GM18519 (cell line): ENCODE results near the gene NGDN.
"Not testable (repeated sequence)": the region's sequence is repeated elsewhere in the genome, so short reads cannot be mapped to it uniquely, and the experiment has no call there.

Experiments
- ATAC-seq: cut with Tn5 transposase; IDR thresholded peaks from one replicate; pipeline ENCODE4 v1.9.1; 2021; ENCODE audit warnings: mild to moderate bottlenecking, moderate library complexity; ENCODE audit not compliant: unreplicated experiment, low FRiP score

NGDN gene

DNA sequence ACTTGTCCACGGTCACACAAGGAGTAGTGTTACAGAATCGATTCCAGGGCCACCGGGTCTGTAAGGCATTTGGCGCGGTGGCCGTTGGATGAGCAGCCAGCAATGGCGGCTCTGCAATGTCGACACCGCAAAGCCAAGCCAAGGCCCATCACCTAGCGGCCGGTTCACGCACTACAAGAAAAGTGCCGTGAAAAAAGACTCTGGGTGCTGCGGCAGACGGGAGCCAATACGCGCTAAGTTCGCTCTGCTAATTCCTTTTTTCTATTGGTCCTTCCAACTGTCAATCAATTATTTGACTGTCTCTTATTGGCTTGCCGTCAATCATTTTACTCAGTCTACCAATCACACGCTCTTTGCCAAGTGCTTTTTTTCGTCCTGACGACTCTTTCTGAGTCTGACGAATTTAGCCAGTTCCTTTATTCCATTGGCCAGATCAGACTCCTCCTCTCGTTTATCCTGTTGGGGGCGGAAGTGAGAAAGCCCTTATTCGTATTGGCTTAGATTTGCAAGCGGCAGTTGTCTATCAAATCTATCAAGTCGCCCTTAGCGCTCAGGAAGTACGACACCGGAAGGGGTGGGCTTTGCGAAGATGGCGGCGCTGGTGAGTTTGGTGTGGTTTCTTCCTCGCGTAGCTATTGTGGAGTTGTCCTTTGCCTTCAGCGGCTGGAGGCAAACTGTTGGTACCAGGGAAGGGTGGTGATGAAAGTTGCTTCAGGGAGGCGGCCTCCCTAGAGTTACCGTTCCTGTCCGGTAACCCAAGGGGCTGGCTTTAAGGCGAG is at the start of gene NGDN:
TSS of gene NGDN (plus strand) at position 577 of the 779 bp plus-strand sequence. CDS start at position 590, 13 bp downstream.
- peak; percentile 93 for ATAC-seq

- ATAC-seq = no peak
Measured at GRCh38 chr14:23421594-23421993, 47.9 kb upstream of the NGDN start.

DNA sequence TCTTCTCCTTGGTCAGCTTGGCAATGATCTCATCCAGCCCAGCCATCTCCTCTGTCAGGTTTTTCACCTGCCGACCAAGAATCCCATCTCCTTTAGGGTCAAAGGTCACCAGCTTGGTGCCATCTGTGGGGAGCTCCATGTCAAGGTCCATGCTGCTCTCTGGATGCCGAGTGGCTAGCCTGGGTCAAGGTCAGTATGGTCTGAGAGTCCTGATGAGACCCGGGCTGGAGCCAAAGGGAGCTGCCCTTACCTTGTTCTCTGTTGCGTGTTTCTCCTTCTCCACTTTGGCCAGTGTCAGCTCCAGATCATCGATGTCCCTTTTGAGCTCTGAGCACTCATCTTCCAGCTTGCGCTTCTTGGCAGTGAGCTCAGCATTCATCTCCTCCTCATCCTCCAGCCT is 45.8 kb upstream of the NGDN start:
- no peak for ATAC-seq

- ATAC-seq = no peak
Measured at GRCh38 chr14:23425169-23425568, 44.3 kb upstream of the NGDN start.

DNA sequence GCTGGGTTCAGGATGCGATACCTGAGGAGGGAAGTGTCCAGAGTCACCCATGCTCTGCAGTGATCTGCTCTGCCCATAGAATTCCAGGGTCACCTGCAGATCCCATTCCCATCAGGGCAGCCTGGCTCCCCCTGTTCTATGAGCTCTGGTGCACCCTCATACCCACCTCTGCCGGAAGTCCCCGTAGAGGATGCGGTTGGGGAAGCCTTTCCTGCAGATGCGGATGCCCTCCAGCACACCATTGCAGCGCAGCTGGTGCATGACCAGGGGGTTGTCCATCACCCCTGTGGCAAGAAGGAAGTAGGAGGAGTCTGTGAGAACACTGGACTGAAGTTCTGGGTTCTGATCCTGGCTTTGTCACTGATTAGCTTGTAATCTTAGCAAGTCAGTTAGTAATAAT is 43.7 kb upstream of the NGDN start:
- ATAC-seq = not testable (repeated sequence)

DNA sequence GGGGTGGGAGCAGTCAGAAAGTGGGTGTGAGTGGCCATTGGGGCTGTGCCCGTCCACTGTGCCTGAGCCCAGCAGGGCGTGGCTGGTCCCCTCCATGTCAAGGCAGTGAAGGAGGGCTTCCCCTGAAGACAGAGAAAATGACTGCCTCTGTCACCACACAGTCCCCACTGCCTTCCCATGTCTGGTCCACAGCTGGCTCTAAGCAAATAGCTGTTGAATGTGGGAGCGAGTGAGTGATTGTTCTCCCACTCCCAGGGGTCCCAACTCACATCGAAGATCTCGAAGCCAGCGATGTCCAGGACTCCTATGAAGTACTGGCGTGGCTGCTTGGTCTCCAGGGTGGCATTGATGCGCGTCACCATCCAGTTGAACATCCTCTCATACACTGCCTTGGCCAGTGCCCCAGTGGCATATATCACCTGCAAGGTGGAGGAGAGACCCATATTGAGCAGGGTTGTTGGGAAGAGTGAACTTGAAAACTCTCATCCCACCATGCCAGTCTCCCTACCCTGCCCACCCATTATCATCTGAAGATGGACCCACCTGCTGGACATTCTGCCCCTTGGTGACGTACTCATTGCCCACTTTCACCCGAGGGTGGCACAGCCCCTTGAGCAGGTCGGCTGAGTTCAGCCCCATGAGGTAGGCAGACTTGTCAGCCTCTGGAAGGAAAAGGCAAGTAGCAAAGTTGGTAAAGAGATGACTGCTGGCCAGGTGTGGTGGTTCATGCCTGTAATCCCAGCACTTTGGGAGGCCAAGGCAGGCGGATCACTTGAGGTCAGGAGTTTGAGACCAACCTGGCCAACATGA is 40.6 kb upstream of the NGDN start:
- ATAC-seq = no peak

DNA sequence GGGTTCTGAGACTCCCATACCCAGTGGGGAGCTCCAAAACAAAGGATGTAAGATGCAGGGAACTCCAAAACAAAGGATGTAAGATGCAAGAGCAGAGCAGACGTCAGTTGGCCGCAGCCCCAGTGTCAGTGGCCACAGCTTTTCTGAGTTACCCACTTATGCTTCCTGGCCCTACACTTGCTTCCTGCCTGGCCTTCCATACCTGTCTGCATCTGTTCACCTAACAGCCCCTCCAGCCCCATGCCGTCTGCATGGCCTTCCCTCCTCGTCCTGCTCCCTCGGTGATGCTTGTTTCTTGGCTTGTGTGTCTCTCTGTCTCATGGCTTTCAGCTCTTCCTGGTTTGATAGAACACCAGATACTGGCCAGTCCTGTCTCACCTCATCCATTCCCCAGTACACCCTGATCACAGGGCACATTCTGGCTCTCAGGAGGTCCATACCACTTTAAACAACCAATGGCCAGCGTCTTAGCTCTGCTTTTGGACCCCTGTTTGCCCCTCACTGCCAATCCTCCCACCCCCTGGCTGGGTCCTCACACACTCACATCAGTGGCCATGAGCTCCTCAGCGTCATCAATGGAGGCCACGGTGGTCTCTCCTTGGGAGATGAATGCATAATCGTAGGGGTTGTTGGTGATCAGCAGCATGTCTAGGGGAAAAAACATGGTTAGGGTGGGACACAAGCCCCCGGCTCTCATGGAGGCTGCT is 39.3 kb upstream of the NGDN start:
- no peak for ATAC-seq

- ATAC-seq = no peak
Measured at GRCh38 chr14:23430723-23431085, 38.8 kb upstream of the NGDN start.

- no peak for ATAC-seq
Measured at GRCh38 chr14:23431486-23431885, 38.0 kb upstream of the NGDN start.

DNA sequence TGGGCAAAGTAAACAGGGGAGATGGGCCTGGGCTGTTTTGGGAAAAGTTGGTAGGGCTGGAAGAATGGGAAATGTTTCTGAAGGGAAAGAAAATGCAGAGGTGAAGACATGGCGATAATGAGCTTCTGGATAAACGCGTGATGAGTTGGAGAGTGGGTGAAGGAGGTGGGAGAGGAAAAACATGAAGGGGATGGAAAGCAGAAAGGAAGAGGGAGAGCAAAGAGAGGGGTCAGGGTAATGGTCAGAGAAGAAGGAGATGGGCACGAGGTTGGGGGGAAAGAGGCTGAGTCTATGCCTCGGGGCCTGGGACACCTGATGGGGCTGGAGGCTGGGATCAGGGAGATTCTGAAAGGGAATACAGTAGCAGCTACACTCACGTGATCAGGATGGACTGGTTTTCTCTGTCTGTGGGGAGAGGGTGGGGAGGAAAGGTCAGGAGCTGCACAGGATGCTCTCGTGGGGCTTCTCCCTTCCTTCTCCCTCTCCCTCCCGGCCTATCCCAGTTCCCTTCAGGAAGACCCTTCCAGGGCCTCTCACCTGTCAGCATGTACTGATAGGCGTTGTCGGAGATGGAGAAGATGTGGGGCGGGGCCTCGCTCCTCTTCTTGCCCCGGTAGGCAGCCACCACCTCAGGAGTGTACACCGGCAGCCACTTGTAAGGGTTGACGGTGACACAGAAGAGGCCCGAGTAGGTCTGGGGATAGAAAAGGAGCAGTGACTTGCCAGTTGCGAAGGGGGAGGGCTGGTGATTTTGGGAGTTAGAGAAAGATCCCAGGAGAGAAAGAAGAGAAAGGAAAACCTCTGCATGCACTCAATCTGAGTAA is 37.2 kb upstream of the NGDN start:
- ATAC-seq = no peak

DNA sequence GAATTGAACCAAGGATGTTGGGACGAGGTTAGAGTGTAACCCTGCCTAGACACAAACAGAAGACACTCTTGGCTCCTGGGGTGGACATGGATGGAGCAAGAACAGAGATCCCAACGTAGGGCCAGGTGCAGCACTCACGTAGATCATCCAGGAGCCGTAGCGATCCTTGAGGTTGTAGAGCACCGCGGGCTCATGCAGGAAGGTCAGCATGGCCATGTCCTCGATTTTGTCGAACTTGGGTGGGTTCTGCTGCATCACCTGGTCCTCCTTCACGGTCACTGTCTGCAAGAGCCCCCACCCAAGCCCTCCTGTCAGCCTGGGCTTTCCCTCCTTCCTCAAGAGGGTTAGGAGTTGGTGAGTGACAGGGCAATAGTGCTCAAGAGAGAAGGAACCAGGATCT is 36.6 kb upstream of the NGDN start:
- no peak for ATAC-seq

GRCh38 chr14:23433457-23433856 is 36.0 kb upstream of the NGDN start:
- no peak for ATAC-seq

GRCh38 chr14:23434488-23435222 is 34.8 kb upstream of the NGDN start:
- no peak for ATAC-seq

DNA sequence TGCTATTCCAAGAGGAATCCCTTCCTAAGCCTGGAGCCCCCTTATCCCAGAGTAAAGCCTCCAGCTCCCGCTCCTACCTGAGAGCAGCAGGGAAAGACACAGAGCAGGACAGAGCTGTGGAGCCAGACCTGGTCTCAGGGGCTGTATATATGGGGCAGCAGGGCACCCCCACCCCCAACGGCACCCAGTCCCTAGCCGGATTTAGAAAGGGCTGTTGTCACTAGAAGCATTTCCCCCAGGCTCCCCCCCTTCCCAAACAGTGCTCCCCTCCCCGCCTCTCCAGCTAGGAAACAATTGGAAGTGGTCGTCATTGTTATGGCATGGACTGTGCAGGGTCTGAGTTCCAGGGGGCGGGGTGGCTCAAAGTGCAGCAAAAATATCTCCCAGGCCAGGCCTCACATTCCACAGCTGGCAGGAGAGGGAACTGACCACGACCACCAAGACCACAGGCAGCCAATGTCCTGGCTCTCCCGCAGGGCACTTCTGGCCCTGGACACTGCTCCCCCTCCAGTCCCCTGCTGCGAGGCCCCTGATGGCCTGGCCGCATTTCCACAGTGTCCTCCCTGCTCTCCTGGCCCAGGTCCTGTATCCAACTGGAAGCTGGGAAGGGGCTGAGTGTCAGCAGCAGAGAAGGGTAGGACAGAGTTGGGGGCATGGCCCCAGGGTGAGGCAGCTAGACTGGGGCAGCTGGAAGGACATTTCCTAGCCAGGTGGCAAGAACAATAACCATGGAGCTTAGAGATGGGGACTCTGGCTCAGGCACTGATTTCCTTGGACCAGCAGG is 33.8 kb upstream of the NGDN start, which contains the start of gene MYH7:
TSS of gene MYH7 (minus strand) at position 118 of the 784 bp plus-strand sequence. CDS start 1,928 bp downstream, outside the sequence.
- ATAC-seq = no peak

DNA sequence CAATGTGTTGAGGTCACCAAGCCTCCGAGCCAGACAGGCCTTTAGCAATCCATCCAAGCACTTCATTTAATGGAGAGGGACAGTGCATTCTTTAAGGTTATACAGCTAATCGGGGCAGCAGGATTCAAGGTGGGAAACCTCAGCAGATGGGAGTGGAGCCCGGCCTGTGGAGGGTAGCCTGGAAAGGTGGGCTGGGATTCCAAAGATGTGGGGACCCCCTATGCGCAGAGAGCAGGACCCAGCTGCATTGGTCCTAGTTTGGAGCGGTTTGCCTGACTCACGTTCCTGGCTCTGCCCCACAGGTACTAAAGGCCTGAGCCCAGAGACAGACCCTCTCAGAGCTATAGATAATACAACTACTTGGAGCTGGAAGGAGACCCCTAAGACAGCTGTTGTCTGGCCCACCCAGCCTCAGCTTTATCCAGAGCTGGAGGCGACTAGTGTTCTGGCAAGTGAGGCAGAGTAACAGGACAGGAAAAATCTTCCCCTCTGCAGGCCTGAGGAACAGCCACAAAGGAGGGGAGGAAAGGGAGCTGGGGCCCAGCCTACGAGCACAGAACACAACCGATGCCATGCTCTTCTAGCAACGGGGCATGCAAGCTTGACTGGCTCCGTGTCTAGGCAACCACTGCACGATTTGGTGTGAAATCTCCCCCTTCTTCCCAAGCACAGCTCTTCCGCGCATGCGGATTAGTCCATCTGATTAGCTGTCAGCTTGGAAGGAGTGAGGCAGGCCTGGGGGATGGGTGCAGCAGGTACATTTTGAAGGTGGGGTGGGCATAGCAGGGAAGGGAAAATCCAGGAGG is 33.0 kb upstream of the NGDN start:
- ATAC-seq = no peak

DNA sequence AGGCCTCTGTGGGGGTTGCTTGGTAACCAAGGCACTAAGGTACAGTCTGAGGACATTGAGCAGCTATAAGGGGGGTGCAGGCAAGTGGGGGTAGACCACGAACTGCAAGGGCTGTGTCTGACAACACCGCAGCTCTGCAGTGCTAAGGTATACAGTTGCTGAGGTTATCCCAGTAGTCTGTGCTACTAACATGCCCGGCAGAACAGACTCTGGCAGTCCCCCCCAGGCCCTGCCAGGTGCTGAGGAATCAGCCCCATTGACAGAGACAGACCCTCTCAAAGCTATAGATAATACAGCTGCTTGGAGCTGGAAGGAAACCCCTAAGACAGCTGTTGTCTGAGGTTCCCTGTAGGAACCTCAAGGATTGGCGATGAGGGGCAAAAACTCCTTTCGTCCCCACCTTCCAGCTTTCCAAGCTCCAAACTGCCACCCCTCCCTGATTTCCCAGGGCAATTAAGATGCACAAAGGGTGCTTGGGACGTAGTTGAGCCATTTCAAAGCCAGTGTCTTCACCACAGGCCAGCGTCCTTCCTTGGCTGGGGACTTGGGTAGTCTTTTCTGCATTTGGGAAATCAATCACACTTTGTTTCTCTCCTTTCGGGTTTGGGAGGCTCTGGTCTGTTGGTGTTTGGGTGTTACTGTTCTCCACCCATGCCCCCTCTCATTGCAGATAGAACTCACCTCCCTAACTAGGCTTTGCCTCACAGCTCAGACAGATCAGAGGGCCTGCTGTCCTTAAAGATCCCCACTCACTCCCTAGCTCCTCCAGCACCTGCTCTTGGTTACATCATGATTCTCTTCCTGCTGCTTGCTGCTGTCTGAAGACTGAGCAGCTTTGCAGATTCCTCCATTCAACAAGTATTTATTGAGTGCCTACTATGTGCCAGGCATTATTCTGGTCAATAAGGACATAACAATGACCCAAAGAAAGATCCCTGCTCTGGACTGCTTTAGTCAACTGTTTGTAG is 32.1 kb upstream of the NGDN start:
- ATAC-seq = no peak
